HEK293T (cell line): ENCODE results near the gene VIPR2.
"Not testable (repeated sequence)": the region's sequence is repeated elsewhere in the genome, so short reads cannot be mapped to it uniquely, and the experiment has no call there.

Experiments
- ARNT ChIP-seq: fragments of 450-650 bp; IDR thresholded peaks from 2 replicates; pipeline ENCODE4 v1.6.1; 2017; ENCODE audit warnings: mild to moderate bottlenecking
- BHLHE40 ChIP-seq: fragments of 450-650 bp; IDR thresholded peaks from 2 replicates; pipeline ENCODE4 v1.6.1; 2016; ENCODE audit warnings: mild to moderate bottlenecking, moderate library complexity, borderline replicate concordance
- CTBP1 ChIP-seq: fragments of 450-650 bp; IDR thresholded peaks from 2 replicates; pipeline ENCODE4 v1.6.1; 2016; ENCODE audit warnings: borderline replicate concordance
- FOXK2 ChIP-seq: fragments of 450-650 bp; IDR thresholded peaks from 2 replicates; pipeline ENCODE4 v1.6.1; 2016; ENCODE audit warnings: mild to moderate bottlenecking
- HDGF ChIP-seq: fragments of 450-650 bp; IDR thresholded peaks from 2 replicates; pipeline ENCODE4 v1.6.1; 2017; ENCODE audit warnings: antibody characterized with exemption, borderline replicate concordance
- L3MBTL2 ChIP-seq: fragments of 450-650 bp; conservative IDR thresholded peaks from 2 replicates; pipeline ENCODE4 v1.6.1; 2016; ENCODE audit warnings: mild to moderate bottlenecking
- LEF1 ChIP-seq: fragments of 450-650 bp; IDR thresholded peaks from 2 replicates; pipeline ENCODE4 v1.6.1; 2017; ENCODE audit warnings: mild to moderate bottlenecking, borderline replicate concordance
- NFRKB ChIP-seq: fragments of 450-650 bp; IDR thresholded peaks from 2 replicates; pipeline ENCODE4 v1.6.1; 2016; ENCODE audit warnings: mild to moderate bottlenecking, moderate library complexity
- PKNOX1 ChIP-seq: fragments of 450-650 bp; IDR thresholded peaks from 2 replicates; pipeline ENCODE4 v1.6.1; 2016
- SP1 ChIP-seq: fragments of 450-650 bp; IDR thresholded peaks from 2 replicates; pipeline ENCODE4 v1.6.1; 2017
- TARDBP ChIP-seq: fragments of 450-650 bp; IDR thresholded peaks from 2 replicates; pipeline ENCODE4 v1.6.1; 2016

DNA sequence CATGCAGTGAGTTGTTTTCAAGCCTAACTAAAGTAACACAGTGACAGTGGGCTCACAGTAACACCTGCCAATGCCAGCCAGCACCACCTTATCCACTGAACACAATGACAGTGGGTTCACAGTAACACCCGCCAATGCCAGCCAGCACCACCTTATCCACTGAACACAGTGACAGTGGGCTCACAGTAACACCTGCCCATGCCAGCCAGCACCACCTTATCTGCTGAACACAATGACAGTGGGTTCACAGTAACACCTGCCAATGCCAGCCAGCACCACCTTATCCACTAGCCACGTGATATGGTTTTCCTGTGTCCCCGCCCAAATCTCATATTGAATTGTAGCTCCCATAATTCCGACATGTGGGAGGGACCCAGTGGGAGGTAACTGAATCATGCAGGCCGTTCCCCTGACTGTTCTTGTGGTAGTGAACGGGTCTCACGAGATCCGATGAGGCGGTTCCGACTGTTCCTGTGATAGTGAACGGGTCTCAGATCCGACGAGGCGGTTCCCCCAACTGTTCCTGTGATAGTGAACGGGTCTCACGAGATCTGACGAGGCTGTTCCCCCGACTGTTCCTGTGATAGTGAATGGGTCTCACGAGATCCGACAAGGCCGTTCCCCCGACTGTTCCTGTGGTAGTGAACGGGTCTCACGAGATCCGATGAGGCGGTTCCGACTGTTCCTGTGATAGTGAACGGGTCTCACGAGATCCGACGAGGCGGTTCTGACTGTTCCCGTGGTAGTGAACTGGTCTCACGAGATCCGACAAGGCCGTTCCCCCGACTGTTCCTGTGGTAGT, 44.2 kb downstream of the VIPR2 start:
- TF ChIP-seq FOXK2, PKNOX1, ARNT, TARDBP, HDGF, SP1, CTBP1, NFRKB, L3MBTL2, BHLHE40, LEF1: not testable (repeated sequence)
